Uterus (tissue), 4 donors: ENCODE data around the gene DUS2. TPM values are rescaled to one million over a fixed set of nuclear protein-coding genes. Genes with fewer than 3 reads are reported as not detected.
"Not testable (repeated sequence)": the region's sequence is repeated elsewhere in the genome, so short reads cannot be mapped to it uniquely, and the experiment has no call there.

Source experiments
- DNase-seq, 2 donors: peaks; one replicate each; pipeline ENCODE4 v3.0.0-alpha.2; 2019 to 2020
- H3K27ac ChIP-seq, 2 donors: fragments of 200-600 bp; sonication (generic); 1 replicate in 1 of 2; 2 replicates in 1 of 2; pipeline ENCODE4 v1.5.1; 2016 to 2018
- H3K27me3 ChIP-seq, 2 donors: fragments of 200-600 bp; sonication (generic); one replicate each; pipeline ENCODE4 v1.5.1; 2018 to 2019; ENCODE audit warnings: control low read depth in 1 of 2
- H3K36me3 ChIP-seq, 2 donors: fragments of 200-600 bp; sonication (generic); one replicate each; pipeline ENCODE4 v1.5.1; 2019; ENCODE audit warnings: control low read depth in 1 of 2
- H3K4me1 ChIP-seq, 2 donors: fragments of 200-600 bp; sonication (generic); one replicate each; pipeline ENCODE4 v1.5.1; 2018 to 2019; ENCODE audit warnings: control low read depth in 1 of 2
- H3K4me3 ChIP-seq, 2 donors: fragments of 200-600 bp; sonication (generic); 1 replicate in 1 of 2; 2 replicates in 1 of 2; pipeline ENCODE4 v1.5.1; 2018 to 2019; ENCODE audit warnings: mild to moderate bottlenecking in 1 of 2
- H3K9me3 ChIP-seq, 2 donors: fragments of 200-600 bp; sonication (generic); one replicate each; pipeline ENCODE4 v1.5.1; 2019; ENCODE audit warnings: control low read depth in 1 of 2
- CTCF ChIP-seq, 4 experiments: fragments of 200-600 bp in 2 of 4; fragments of 450-650 bp in 2 of 4; sonication (generic) in 2 of 4; IDR thresholded peaks; one replicate each; pipeline ENCODE4 v1.5.1; 2016 to 2019; ENCODE audit warnings: antibody characterized with exemption in 4 of 4, mild to moderate bottlenecking in 2 of 4, moderate library complexity in 1 of 4
- POLR2A ChIP-seq, 2 donors: fragments of 450-650 bp; IDR thresholded peaks; one replicate each; pipeline ENCODE4 v1.6.1; 2016; ENCODE audit warnings: antibody characterized with exemption in 2 of 2, mild to moderate bottlenecking in 1 of 2, moderate library complexity in 1 of 2
- intact Hi-C: fragments of 100-400 bp; cut with DNase I; formaldehyde crosslinking; loops from one replicate; pipeline ENCODE4 v1.15.1; 2023; ENCODE audit warnings: low total_unique reads
- total RNA-seq, 4 donors: library from RNA; depleted of rRNA in 3 of 4; stranded (reverse); fragments of >200 nt in 3 of 4; gene quantifications; one replicate each; pipeline versions ENCODE4 v1.1.0 to v1.2.4, GENCODE V29; 2014 to 2023
- donor health status: DM: yes; HTN: yes; CAD: no.

The DUS2 gene
- total RNA-seq, 4 donors from 2014 or later: 2.0 to 18.4 (median 5.6) TPM

- Histone ChIP-seq H3K27me3 (no peaks in the 10 kb centered on the region), H3K27ac (no peak overlapping the region), H3K36me3 (no peaks in the 10 kb centered on the region), H3K4me3 (no peak overlapping the region), H3K9me3 (no peaks in the 10 kb centered on the region), H3K4me1 (no peaks in the 10 kb centered on the region)
- intact Hi-C loops: no loop called here
- DNase-seq: no peak
- TF ChIP-seq POLR2A (IDR thresholded peaks at IDR 0.05) (no peak), CTCF (IDR thresholded peaks at IDR 0.05) (no peak)
Measured at GRCh38 chr16:68009157-68009735, 13.8 kb upstream of the DUS2 start.

GRCh38 chr16:68009872-68010271, 13.2 kb upstream of the DUS2 start:
- H3K27ac ChIP-seq, H3K27me3 ChIP-seq, H3K4me1 ChIP-seq, H3K9me3 ChIP-seq, intact Hi-C loops, H3K36me3 ChIP-seq, DNase-seq, H3K4me3 ChIP-seq: not testable (repeated sequence)

- TF ChIP-seq POLR2A (IDR thresholded peaks at IDR 0.05) (no peak), CTCF (IDR thresholded peaks at IDR 0.05) (no peak)
- Histone ChIP-seq H3K36me3 (no peaks in the 10 kb centered on the region), H3K9me3 (no peaks in the 10 kb centered on the region), H3K4me3 (no peak overlapping the region), H3K4me1 (no peaks in the 10 kb centered on the region), H3K27ac (no peak overlapping the region), H3K27me3 (no peaks in the 10 kb centered on the region)
- DNase-seq: no peak
- intact Hi-C loops: no loop called here
Measured at GRCh38 chr16:68013440-68013839, 9.6 kb upstream of the DUS2 start.

GRCh38 chr16:68015681-68016080, 7.4 kb upstream of the DUS2 start, which contains the start of gene DPEP2NB:
Gene DPEP2NB, minus strand, starts transcription at chr16:68015911. Its CDS starts 141 bp downstream, at chr16:68015770.
- intact Hi-C loops: no loop called here
- H3K9me3 ChIP-seq: no peaks in the 10 kb centered on the region

GRCh38 chr16:68019167-68019680, 3.9 kb upstream of the DUS2 start:
- DNase-seq: no peak
- TF ChIP-seq POLR2A (IDR thresholded peaks at IDR 0.05) (no peak), CTCF (IDR thresholded peaks at IDR 0.05) (no peak)
- Histone ChIP-seq H3K36me3 (no peaks in the 10 kb centered on the region), H3K27ac (no peak overlapping the region), H3K4me3 (no peak overlapping the region), H3K4me1 (peaks cover 3% of the 10 kb centered on the region in 2 donors), H3K27me3 (no peaks in the 10 kb centered on the region), H3K9me3 (no peaks in the 10 kb centered on the region)
- intact Hi-C loops: no loop called here

More at GRCh38 chr16:68015681-68016080, 7.4 kb upstream of the DUS2 start, which contains the start of gene DPEP2NB:
- Histone ChIP-seq H3K27ac (no peak within 1 kb of the TSS), H3K27me3 (no peaks in the 10 kb centered on the region), H3K36me3 (no peaks in the 10 kb centered on the region), H3K4me3 (no peak within 1 kb of the TSS), H3K4me1 (no peaks in the 10 kb centered on the region)
- TF ChIP-seq CTCF (IDR thresholded peaks at IDR 0.05) (no peak), POLR2A (IDR thresholded peaks at IDR 0.05) (no peak)
- DNase-seq: no peak
